ENCODE measurements around the gene PALM3.
"Not testable (repeated sequence)": the region's sequence is repeated elsewhere in the genome, so short reads cannot be mapped to it uniquely, and the experiment has no call there.

The PALM3 gene

DNA sequence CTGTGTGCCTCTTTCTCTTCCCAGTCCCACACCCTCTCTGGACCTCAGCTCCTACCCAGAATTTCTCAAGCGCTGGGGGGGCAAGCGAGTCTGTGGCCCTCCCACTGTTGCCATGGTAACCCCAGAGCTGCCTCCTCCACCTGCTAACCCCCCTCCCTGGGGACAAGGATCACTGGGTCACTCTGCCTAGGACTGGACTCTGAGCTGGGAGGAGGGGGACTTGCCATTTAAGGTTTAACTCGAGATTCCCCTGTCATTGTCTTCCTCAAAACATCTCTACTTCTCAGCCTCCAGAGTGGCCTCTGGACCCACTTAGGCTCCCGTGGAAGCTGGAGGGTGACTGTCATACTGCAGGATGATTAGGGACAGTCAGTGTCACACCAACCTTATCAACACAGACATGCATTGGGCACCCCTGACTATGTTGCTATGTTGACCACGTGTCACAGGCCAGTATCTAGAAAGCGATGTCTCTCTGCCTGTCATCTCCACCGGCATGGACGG is 2.2 kb downstream of the PALM3 start:
- DNase-seq (ENCODE audit: low spot score), result no peak

- peak; percentile 50 for DNase-seq (ENCODE audit: low spot score)
Observed at GRCh38 chr19:14059093-14059480, 2.8 kb downstream of the PALM3 start.

GRCh38 chr19:14058182-14059092 is 3.4 kb downstream of the PALM3 start:
- DNase-seq (ENCODE audit: low spot score), result no peak

DNA sequence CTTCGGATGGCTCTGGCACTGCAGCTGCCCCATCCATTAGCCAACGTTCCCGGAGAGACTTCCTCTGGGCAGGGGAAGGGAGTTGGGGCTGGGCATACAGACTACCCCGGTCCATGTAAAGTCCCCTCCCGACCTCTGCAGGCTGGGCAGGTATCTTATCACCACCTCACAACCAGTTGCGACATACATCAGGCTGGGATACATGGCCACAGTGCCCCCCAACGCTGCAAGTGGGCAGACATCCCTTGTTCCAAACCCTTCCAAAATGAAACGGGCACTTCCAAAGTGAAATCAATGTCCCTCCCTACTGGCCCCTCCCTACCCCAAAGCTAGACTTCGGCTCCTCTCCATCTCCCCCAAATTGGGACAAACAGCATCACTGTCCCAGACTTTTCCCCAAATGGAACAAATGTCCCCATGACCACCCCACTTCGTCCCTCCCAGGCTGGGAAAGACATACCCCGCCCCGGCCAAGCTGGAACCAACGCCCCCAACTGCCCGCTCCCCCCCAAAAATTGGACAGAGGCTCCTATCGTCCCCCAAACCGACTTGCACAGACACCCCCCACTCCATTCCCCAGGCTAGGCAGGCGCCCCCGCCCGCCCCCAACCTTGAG is 5.0 kb downstream of the PALM3 start:
- DNase-seq (ENCODE audit: low spot score), result peak; percentile 20

GRCh38 chr19:14056069-14056666 is 5.7 kb downstream of the PALM3 start:
- no peak for DNase-seq (ENCODE audit: low spot score)

- DNase-seq (ENCODE audit: low spot score), result no peak
Observed at GRCh38 chr19:14055396-14055795, 6.5 kb downstream of the PALM3 start.

DNA sequence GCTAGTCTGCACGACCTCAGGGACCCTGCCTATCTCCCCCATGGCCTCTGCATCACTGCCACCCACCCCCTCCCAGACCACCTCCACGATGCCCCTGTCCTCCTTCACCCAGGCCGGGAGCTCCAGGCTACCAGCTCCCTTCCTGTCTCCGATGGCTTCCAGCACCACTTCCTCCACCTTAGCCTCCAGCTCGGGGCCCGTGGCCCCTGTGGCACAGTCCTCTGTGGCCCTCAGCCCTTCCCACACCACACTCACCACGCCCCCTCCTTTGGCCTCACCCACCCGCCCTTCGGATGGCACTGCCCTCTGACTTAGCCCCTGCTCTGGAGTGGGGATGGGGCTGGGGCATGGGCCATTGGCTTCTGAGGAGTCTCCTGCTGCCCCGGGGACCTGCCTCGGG is 7.2 kb downstream of the PALM3 start:
- DNase-seq (ENCODE audit: low spot score), result no peak

DNA sequence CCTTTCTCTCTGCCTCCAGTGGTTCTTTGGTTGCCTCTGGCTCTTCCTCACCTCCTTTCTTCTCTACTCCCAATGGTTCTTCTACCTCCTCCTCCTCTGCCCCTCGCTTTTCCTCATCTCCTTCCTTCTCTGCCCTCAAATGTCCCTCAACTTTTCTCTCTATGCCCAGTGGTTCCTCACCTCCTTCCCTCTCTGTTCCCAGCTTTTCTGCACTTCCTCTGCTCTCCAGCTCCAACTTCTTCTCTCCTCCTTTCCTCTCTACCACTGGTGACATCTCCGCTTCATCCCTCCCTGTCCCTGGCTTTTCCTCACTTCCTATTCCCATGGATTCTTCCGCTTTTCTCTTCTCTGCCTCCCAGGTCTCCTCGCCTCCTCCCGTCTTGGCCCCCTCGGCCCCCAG is 7.8 kb downstream of the PALM3 start:
- no peak for DNase-seq (ENCODE audit: low spot score)

DNA sequence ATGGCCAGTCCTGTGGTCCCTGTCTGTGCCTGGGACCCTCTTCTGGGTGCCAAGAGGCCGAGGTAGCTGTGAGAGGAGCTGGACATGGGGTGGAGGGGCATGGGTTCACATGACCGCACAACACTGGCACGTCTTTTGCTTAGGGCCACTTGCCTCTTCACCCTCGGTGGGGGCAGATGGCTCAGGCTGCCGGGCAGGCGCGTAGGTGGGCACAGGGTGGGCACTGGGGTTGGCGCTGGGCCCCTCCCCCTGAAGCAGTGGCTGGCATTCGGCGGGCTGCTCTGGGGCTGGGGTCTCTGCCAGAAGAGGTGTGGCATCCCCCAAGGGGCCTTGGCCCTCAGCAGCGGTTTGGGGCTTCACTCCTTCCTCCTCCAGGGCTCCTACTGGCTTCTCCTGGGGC is 8.4 kb downstream of the PALM3 start:
- DNase-seq (ENCODE audit: low spot score), result no peak

DNA sequence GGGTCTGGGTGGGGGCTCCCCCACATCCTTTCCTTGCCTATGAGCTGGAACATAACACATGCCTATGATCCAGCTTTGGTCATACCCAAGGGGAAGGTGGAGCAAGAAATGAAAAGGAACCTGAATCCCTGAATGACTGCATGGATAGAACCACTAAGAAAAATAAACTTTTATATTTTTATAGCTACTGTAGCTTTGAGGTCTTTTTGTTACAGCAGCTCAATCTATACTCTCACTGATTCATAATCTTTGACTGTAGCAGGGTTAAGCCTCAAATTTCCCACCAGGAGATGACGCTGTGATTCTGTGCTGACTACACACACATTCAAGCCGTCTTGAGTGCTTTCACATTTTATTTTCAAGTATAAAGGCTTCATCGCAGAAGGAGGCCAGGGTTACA is 8.8 kb downstream of the PALM3 start:
- DNase-seq (ENCODE audit: low spot score), result no peak

DNA sequence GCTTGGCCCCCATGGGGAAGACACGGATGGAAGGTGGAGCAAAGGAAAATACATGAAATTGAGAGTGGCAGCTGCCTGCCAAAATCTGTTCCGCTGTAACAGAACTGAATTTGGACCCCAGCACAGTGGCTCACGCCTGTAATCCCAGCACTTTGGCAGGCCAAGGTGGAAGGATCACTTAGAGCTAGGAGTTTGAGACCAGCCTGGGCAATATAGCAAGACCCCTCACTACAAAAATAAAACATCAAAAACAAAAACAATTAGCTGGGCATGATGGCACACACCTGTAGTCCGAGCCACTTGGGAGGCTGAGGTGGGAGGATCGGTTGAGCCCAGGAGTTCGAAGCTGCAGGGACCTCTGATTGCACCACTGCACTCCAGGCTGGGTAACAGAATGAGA is 9.4 kb downstream of the PALM3 start:
- no peak for DNase-seq (ENCODE audit: low spot score)

- no peak for DNase-seq (ENCODE audit: low spot score)
Observed at GRCh38 chr19:14051980-14052379, 9.9 kb downstream of the PALM3 start.

- DNase-seq (ENCODE audit: low spot score), result not testable (repeated sequence)
Observed at GRCh38 chr19:14050961-14051360, 10.9 kb downstream of the PALM3 start.

DNA sequence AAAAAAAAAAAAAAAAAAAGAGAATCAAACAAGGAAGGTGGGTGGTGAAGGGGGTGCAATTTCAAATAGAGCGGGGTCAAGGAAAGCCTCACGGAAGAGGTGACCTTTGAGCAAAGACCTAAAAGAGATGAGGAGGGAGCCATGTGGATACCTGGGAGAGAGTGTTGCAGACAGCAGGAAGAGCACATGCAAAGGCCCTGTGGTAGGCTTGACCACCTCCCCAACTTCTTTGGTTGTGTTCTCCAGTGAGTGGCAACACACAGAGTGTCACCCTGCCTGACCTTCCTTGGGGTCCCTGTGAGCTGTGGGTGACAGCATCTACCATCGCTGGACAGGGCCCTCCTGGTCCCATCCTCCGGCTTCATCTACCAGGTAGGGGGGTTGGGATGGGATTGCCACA is 11.4 kb downstream of the PALM3 start:
- DNase-seq (ENCODE audit: low spot score), result no peak

DNA sequence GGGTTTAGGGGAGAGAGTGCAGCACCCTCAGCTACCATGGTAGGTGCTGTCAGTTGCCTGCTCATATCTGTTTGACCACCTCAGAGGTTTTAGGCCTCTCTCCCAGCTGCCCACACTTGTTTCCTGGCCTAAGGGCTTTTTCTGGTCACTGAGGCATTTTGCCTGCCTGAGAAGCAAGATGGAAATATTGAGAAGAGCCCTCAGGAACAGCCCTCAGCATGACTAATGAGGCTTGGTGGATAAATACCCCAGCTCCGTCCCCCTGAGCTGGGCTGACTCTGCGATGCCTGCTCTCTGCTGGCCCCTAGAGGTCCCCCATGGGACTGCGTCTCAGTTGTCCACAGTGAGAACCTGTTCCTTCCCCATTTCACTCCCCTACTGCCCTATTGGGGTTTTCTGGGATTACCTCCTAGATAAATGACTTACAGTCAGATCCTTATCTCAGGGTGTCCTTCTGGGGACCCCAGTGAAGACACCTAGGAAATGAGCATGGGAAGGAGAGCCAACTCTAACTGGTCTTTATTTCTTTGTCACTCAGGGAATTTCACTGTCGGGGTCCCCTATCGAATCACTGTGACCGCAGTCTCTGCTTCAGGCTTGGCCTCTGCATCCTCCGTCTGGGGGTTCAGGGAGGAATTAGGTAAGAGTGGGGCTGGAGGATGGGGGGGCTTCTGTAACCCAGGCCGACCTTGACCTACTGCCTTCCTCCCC is 13.3 kb downstream of the PALM3 start:
- peak; percentile 69 for DNase-seq (ENCODE audit: low spot score)

- DNase-seq (ENCODE audit: low spot score), result not testable (repeated sequence)
Observed at GRCh38 chr19:14047866-14048265, 14.0 kb downstream of the PALM3 start.

DNA sequence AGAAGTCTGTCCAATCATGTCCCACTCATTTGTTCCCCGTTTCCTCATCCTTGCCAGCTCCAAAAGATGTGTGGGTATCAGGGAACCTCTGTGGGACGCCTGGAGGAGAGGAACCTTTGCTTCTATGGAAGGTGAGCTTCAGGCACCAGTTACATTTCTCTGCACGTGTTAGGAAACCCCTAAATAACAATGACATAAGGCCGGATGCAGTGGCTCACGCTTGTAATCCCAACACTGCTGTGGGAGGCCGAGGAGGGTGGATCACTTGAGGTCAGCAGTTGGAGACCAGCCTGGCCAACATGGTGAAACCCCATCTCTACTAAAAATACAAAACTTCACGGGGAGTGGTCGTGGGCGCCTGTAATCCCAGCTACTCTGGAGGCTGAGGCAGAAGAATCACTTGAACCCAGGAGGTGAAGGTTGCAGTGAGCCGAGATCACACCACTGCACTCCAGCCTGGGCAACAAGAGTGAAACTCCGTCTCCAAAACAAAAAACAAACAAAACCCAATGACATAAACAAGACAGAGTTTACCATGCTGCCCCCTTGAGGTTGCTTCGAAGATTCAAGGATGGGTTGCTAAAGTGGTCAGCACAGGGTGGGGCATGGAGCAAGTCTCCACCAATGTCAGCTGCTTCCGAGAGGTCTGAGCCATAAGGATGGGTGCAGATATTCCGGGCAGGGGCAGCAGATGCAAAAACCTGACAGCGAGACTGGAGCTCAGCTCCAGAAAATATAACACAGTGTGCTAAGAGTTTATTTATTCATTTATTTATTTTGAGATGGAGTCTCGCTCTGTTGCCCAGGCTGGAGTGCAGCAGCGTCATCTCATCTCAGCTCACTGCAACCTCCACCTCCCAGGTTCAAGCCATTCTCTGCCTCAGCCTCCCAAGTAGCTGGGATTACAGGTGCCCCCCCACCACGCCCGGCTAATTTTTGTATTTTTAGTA is 18.9 kb downstream of the PALM3 start:
- peak; percentile 74 for DNase-seq (ENCODE audit: low spot score)

DNA sequence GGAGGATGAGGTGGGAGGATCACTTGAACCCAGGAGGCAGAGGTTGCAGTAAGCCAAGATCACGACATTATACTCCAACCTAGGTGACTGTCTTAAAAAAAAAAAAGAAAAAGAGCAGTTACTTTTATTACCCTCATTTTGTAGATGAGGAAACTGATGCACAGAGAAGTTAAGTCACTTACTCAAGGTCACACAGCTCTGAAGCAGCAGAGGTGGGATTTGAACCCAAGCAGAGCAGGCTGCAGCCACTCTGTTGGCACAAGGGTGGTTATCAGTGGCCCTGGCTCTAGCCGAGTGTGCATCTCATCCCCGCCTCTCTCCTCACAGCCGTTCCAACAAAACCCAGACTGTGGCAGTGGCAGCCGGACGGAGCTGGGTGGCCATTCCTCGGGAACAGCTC is 22.7 kb downstream of the PALM3 start:
- DNase-seq (ENCODE audit: low spot score), result no peak

DNA sequence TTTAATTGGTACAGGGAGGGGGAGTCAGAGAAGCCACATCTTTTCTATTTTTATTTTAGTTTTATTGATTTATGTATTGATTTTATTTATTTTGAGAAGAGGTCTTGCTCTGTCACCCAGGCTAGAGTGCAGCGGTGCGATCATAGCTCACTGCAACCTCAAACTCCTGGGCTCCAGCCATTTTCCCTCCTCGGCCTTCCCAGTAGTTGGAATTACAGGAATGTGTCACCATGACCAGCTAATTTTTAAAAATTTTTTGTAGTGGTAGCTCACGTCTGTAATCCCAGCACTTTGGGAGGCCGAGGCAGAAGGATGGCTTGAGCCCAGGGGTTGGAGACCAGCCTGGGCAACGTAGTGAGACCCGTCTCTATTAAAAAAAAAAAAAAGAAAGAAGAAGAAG is 26.2 kb downstream of the PALM3 start:
- no peak for DNase-seq (ENCODE audit: low spot score)

DNA sequence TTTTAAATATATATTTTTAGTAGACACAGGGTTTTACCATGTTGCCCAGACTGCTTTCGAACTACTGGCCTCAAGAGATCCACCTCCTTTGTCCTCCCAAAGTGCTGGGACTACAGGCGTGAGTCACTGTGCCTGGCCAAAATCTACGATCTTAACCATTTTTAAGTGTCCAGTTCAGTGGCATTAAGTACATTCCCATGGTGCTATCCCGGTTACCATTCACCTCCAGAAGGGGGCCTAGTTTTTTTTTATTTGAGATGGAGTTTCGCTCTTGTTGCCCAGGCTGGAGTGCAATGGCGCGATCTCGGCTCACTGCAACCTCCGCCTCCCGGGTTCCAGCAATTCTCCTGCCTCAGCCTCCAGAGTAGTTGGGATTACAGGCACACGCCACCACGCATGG is 26.7 kb downstream of the PALM3 start:
- not testable (repeated sequence) for DNase-seq (ENCODE audit: low spot score)

GRCh38 chr19:14033946-14034345 is 27.9 kb downstream of the PALM3 start:
- DNase-seq (ENCODE audit: low spot score), result no peak

All from AG08396 (cell line).